Mammary epithelial cell (primary cell): ENCODE results near the gene CYB561.

Source experiments
- CTCF ChIP-seq, 2 donors: IDR thresholded peaks in 1 of 2; conservative IDR thresholded peaks in 1 of 2; 2 replicates each; pipeline ENCODE4 v1.5.1; 2011 to 2012; ENCODE audit warnings: inconsistent platforms in 2 of 2, low read length in 2 of 2, mild to moderate bottlenecking in 2 of 2, control low read depth in 1 of 2, low read depth in 1 of 2; ENCODE audit not compliant: insufficient read depth in 1 of 2; ENCODE audit errors: extremely low read depth in 1 of 2
- EZH2 ChIP-seq: IDR thresholded peaks from 2 replicates; pipeline ENCODE4 v1.6.1; 2012; ENCODE audit warnings: low read length, inconsistent platforms, borderline replicate concordance

DNA sequence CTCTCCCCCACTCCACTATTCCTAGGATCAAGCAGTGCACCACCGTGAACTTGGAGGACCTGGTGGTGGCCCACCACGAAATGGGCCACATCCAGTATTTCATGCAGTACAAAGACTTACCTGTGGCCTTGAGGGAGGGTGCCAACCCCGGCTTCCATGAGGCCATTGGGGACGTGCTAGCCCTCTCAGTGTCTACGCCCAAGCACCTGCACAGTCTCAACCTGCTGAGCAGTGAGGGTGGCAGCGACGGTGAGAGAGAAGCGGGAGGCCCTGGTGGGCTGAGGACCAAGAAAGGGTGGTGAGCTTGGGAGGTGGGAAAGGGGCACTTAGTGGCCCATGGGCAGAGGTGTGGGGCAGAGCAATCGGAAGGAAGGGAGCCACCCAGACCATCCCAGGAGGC, 47.3 kb upstream of the CYB561 start:
- TF ChIP-seq EZH2 (no peak), CTCF (conservative IDR thresholded peaks at IDR 0.05 in 1 of 2, IDR thresholded peaks at IDR 0.05 in 1 of 2; ENCODE audit: extremely low read depth in 1 of 2, insufficient read depth in 1 of 2, low read depth in 1 of 2, low read length in 2 of 2) (no peak)
